Stomach (tissue), 9 donors: ENCODE measurements around the gene MIF4GD. TPM values are rescaled to one million over a fixed set of nuclear protein-coding genes. Genes with fewer than 3 reads are reported as not detected.

ENCODE experiments used
- DNase-seq, 2 donors: peaks; one replicate each; pipeline versions ENCODE4 v3.0.0 to v3.0.0-alpha.2; 2013 to 2019
- H3K27ac ChIP-seq, 5 donors: fragments of 200-600 bp in 4 of 5; sonication (generic) in 4 of 5; one replicate each; pipeline ENCODE4 v1.5.1; 2013 to 2019; ENCODE audit warnings: mild to moderate bottlenecking in 1 of 5, moderate library complexity in 1 of 5
- H3K27me3 ChIP-seq, 3 donors: fragments of 200-600 bp; sonication (generic); one replicate each; pipeline ENCODE4 v1.5.1; 2017 to 2019; ENCODE audit warnings: mixed run types in 1 of 3
- H3K36me3 ChIP-seq, 4 donors: fragments of 200-600 bp; sonication (generic); 1 replicate in 3 of 4; 2 replicates in 1 of 4; pipeline ENCODE4 v1.5.1; 2016 to 2019
- H3K4me1 ChIP-seq, 4 donors: fragments of 200-600 bp; sonication (generic); one replicate each; pipeline ENCODE4 v1.5.1; 2016 to 2019
- H3K4me3 ChIP-seq, 4 donors: fragments of 200-600 bp; sonication (generic) in 3 of 4; one replicate each; pipeline ENCODE4 v1.5.1; 2016 to 2019; ENCODE audit warnings: mild to moderate bottlenecking in 1 of 4
- H3K9me3 ChIP-seq, 4 donors: fragments of 200-600 bp; sonication (generic); one replicate each; pipeline ENCODE4 v1.5.1; 2016 to 2019
- EP300 ChIP-seq: sonication (generic); formaldehyde crosslinking; IDR thresholded peaks from one replicate; pipeline ENCODE4 v1.6.1; 2017; ENCODE audit warnings: antibody characterized with exemption
- POLR2A ChIP-seq, 4 donors: fragments of 450-650 bp; IDR thresholded peaks; one replicate each; pipeline ENCODE4 v1.6.1; 2016; ENCODE audit warnings: antibody characterized with exemption in 4 of 4, control low read depth in 2 of 4, mild to moderate bottlenecking in 1 of 4, moderate library complexity in 1 of 4
- POLR2AphosphoS5 ChIP-seq, 3 donors: sonication (generic); formaldehyde crosslinking; IDR thresholded peaks; one replicate each; pipeline ENCODE4 v1.6.1; 2016; ENCODE audit warnings: antibody characterized with exemption in 3 of 3
- WGBS, 5 donors: extraction: QIAGEN DNeasy Blood & Tissue Kit in 3 of 5; methylation state at CpG; one replicate each; pipeline versions ENCODE4 v1.1.5 to v1.1.7; 2013 to 2018; 5-methylcytosine and 5-hydroxymethylcytosine counted together
- intact Hi-C: fragments of 100-400 bp; cut with DNase I; formaldehyde crosslinking; loops from one replicate; pipeline ENCODE4 v1.15.1; 2023; ENCODE audit warnings: low total_unique reads
- polyA plus RNA-seq, 3 donors: library from polyadenylated mRNA; stranded (reverse); fragments of 200-250 nt; gene quantifications; one replicate each; pipeline ENCODE4 v1.2.3, GENCODE V29; 2013
- total RNA-seq, 5 donors: library from RNA; depleted of rRNA; stranded (reverse); fragments of >200 nt; gene quantifications; one replicate each; pipeline versions ENCODE4 v1.1.0 to v1.2.3, GENCODE V29; 2014 to 2016
- TF ChIP-seq, protein P1 (sequence below), 7 experiments: fragments of 450-650 bp in 4 of 7; fragments of 200-600 bp in 3 of 7; sonication (generic) in 3 of 7; IDR thresholded peaks; one replicate each; pipeline ENCODE4 v1.5.1; 2016 to 2019; ENCODE audit warnings: antibody characterized with exemption in 7 of 7, control low read depth in 2 of 7, mild to moderate bottlenecking in 1 of 7
- donor health status: healthy with polysubstance abuse.
- donor health status: Bipolar disorder and iron deficiency.
- donor health status: healthy.

Gene MIF4GD
- total and polyA plus RNA-seq, 8 donors, result 3.5 to 14.7 (median 11.9) TPM

DNA sequence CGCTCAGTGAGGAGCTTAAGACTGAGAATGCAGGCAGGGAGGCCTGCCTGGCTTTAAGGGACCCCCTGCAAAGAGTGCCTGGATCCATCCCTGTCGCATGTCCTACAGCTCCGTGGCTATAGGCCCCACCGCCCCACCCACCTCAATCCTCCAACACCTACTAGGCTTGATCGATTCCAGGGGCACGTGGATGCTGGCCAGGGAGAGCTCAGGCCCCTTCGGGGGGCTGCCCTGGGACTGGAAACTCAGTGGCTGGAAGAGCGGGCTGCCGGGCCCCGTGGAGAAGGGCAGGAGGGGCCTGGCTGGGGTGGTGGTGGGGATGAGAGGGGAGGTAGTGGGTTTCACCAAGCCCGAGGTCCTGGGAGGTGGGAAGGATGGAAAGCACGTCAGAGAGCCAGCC lies 31.8 kb downstream of the MIF4GD start:
- intact Hi-C loops, result no loop called here
- no peak for DNase-seq
- peaks cover 87 to 100% (median 100%) of the 10 kb centered on the region in 4 donors for H3K36me3 ChIP-seq
- peak overlapping the region in 1 of 5 donors; percentile 9 for H3K27ac ChIP-seq
- H3K9me3 ChIP-seq, result no peaks in the 10 kb centered on the region
- H3K27me3 ChIP-seq, result no peaks in the 10 kb centered on the region
- H3K4me3 ChIP-seq, result no peak overlapping the region
- no peak for TF ChIP-seq POLR2A (IDR thresholded peaks at IDR 0.05)
- TF ChIP-seq, protein P1, sequence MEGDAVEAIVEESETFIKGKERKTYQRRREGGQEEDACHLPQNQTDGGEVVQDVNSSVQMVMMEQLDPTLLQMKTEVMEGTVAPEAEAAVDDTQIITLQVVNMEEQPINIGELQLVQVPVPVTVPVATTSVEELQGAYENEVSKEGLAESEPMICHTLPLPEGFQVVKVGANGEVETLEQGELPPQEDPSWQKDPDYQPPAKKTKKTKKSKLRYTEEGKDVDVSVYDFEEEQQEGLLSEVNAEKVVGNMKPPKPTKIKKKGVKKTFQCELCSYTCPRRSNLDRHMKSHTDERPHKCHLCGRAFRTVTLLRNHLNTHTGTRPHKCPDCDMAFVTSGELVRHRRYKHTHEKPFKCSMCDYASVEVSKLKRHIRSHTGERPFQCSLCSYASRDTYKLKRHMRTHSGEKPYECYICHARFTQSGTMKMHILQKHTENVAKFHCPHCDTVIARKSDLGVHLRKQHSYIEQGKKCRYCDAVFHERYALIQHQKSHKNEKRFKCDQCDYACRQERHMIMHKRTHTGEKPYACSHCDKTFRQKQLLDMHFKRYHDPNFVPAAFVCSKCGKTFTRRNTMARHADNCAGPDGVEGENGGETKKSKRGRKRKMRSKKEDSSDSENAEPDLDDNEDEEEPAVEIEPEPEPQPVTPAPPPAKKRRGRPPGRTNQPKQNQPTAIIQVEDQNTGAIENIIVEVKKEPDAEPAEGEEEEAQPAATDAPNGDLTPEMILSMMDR (IDR thresholded peaks at IDR 0.05), result no peak
- TF ChIP-seq POLR2AphosphoS5 (IDR thresholded peaks at IDR 0.05), result no peak
- WGBS, 5 donors, result 79 to 86% (median 84%) methylated on average over 4 to 12 of the region's 12 CpGs
- H3K4me1 ChIP-seq, result peaks cover 0 to 16% (median 6%) of the 10 kb centered on the region in 4 donors

DNA sequence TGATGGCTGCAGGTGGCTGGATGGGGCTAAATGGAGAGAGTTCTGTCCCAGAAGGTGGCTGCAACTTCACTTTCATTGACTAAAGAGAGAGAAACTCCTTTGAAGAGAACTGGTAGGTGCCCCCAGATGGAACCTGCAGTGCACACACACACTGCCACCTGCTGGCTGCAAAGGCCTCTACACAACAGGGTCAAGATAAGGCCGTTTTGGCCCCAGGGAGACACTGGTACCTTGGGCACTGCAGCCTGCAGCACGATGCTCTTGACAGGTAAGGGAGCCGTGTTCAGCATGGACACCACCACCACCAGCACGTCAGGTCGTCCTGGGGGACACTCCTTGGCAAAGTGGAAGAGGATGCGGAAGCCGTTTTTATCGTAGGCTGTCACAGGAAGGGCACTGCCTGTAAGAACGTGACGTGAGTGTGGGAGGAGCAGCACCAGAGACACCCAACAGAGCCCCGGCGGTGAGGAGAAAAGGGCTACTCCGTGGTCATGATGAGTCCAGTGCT lies 32.3 kb downstream of the MIF4GD start:
- DNase-seq, result peak; percentile 57 to 85
- Histone ChIP-seq H3K27me3 (no peaks in the 10 kb centered on the region), H3K27ac (peak overlapping the region in 1 of 5 donors; percentile 9), H3K36me3 (peaks cover 87 to 100% (median 100%) of the 10 kb centered on the region in 4 donors), H3K4me3 (no peak overlapping the region), H3K9me3 (no peaks in the 10 kb centered on the region), H3K4me1 (peaks cover 0 to 16% (median 6%) of the 10 kb centered on the region in 4 donors)
- intact Hi-C loops, result no loop called here
- TF ChIP-seq EP300, result no peak
- TF ChIP-seq, protein P1 (IDR thresholded peaks at IDR 0.05), result peak in 5 of 7 experiments; percentile 57 to 77 (median 70)
- peak in 1 of 3 donors; percentile 54 for TF ChIP-seq POLR2AphosphoS5 (IDR thresholded peaks at IDR 0.05)
- 29 to 56% (median 49%) methylated on average over 12 to 13 of the region's 13 CpGs for WGBS, 5 donors

DNA sequence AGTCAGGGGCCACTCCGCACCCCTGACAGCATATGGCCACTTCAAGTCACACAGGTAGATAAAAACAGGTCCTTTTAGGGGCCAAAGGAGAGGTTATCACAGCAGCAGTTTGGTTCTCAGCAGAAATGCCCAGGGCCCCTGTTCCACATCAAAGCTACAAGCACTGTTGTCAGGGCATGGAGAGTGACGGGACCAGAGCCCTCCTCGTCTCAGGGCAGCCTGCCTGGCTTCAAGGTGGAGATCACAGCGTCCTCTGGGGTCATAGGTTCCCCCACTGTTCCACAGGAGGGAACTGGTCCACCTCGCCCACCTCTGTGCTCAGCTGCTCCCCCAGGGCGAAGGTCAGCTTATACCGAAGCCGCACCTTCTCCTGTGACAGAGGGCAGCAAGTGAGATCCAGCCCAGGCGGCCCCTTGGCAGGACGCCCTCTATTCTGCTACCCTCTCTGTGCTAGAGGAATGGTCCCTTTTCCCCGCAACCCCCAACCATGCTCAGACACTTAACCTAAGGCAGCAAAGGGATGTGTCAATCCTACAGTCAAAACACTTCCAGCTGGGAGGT lies 32.9 kb downstream of the MIF4GD start:
- no peak overlapping the region for H3K27ac ChIP-seq
- 69 to 72% (median 70%) methylated on average over 11 of the region's 11 CpGs for WGBS, 5 donors

DNA sequence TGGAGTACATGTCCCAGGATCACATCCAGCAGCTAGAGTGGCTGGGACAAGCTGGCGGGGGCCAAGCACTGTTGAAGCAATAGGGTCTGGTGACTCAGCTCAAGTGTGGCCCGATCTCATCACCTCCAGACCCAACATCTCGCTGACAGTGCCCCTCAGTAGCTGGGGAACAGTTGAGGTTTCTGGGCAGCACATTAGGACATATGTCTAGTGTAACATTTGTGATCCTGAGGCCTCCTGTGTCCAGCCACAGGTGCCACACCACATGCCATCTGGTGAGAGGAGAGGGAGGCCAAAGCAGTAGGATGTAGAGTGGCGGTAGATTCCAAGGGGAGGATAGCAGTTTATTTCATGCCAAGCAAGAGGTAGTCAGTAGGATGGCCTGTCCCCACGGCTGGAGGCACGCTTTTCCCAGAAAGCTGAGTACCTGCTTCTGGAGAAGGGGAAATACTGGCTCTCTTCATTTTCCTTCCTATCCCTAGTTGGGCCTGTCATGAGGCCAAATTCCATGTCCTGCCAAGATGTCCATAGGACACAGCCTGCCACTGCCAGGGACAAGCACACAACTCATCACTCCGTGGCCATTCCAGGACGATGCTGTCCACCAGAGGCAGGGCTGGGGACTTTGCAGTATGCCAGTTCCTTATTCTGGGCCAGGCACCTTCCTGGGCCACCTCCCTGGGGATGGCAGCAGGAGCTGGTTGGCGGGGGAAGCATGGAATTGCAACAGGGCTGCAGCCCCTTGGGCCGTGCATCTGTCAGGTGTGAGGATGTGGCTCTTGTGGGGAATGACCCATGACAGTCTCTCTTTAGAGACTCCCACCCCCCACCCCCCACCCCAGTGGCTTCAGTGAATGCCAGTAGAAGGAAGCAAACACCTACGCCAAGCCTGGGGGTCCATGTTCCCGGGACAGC lies 33.7 kb downstream of the MIF4GD start:
- no peak for DNase-seq
- Histone ChIP-seq H3K27me3 (no peaks in the 10 kb centered on the region), H3K36me3 (peaks cover 82 to 100% (median 100%) of the 10 kb centered on the region in 4 donors), H3K4me3 (no peak overlapping the region), H3K4me1 (peaks cover 0 to 15% (median 6%) of the 10 kb centered on the region in 4 donors), H3K27ac (no peak overlapping the region), H3K9me3 (no peaks in the 10 kb centered on the region)
- WGBS, 5 donors, result 75 to 91% (median 81%) methylated on average over 10 to 12 of the region's 12 CpGs
- intact Hi-C loops, result no loop called here
- no peak for TF ChIP-seq POLR2AphosphoS5 (IDR thresholded peaks at IDR 0.05)
- TF ChIP-seq EP300, result no peak
- TF ChIP-seq POLR2A (IDR thresholded peaks at IDR 0.05), result no peak
- TF ChIP-seq, protein P1 (IDR thresholded peaks at IDR 0.05), result no peak

More for the DNA sequence above, 32.9 kb downstream of the MIF4GD start:
- peaks cover 0 to 16% (median 6%) of the 10 kb centered on the region in 4 donors for H3K4me1 ChIP-seq
- intact Hi-C loops, result no loop called here
- TF ChIP-seq, protein P1 (IDR thresholded peaks at IDR 0.05), result no peak
- no peak for DNase-seq
- no peaks in the 10 kb centered on the region for H3K27me3 ChIP-seq
- H3K4me3 ChIP-seq, result no peak overlapping the region
- H3K9me3 ChIP-seq, result no peaks in the 10 kb centered on the region
- peaks cover 82 to 100% (median 100%) of the 10 kb centered on the region in 4 donors for H3K36me3 ChIP-seq
